Vagina (tissue), 2 donors: Measurements from ENCODE around the gene GPR17. TPM values are rescaled to one million over a fixed set of nuclear protein-coding genes. Genes with fewer than 3 reads are reported as not detected.

ENCODE experiments used
- DNase-seq, 2 donors: peaks; one replicate each; pipeline ENCODE4 v3.0.0-alpha.2; 2017; ENCODE audit errors: extremely low spot score in 2 of 2
- H3K27ac ChIP-seq: fragments of 200-600 bp; sonication (generic); one replicate; pipeline ENCODE4 v1.5.1; 2019
- H3K27me3 ChIP-seq: fragments of 200-600 bp; sonication (generic); one replicate; pipeline ENCODE4 v1.5.1; 2019
- H3K36me3 ChIP-seq, 2 donors: fragments of 200-600 bp; sonication (generic); one replicate each; pipeline ENCODE4 v1.5.1; 2017 to 2019
- H3K4me1 ChIP-seq: fragments of 200-600 bp; sonication (generic); one replicate; pipeline ENCODE4 v1.5.1; 2019
- H3K4me3 ChIP-seq, 2 donors: fragments of 200-600 bp; sonication (generic); 1 replicate in 1 of 2; 2 replicates in 1 of 2; pipeline ENCODE4 v1.5.1; 2016 to 2019
- H3K9me3 ChIP-seq: fragments of 200-600 bp; sonication (generic); one replicate; pipeline ENCODE4 v1.5.1; 2019
- POLR2A ChIP-seq, 2 donors: fragments of 450-650 bp; IDR thresholded peaks; one replicate each; pipeline ENCODE4 v1.6.1; 2017; ENCODE audit warnings: antibody characterized with exemption in 2 of 2, mild to moderate bottlenecking in 2 of 2, moderate library complexity in 2 of 2
- POLR2AphosphoS5 ChIP-seq, 2 donors: sonication (generic); formaldehyde crosslinking; IDR thresholded peaks; one replicate each; pipeline ENCODE4 v1.9.0; 2017; ENCODE audit warnings: antibody characterized with exemption in 2 of 2, mild to moderate bottlenecking in 2 of 2, low read depth in 1 of 2; ENCODE audit not compliant: insufficient read depth in 1 of 2
- intact Hi-C: fragments of 100-400 bp; cut with DNase I; formaldehyde crosslinking; loops from one replicate; pipeline ENCODE4 v1.15.1; 2023
- total RNA-seq: library from RNA; depleted of rRNA; stranded (reverse); fragments of >200 nt; gene quantifications from one replicate; pipeline ENCODE4 v1.2.3, GENCODE V29; 2016
- TF ChIP-seq, protein P1 (sequence below), 3 experiments: fragments of 450-650 bp in 2 of 3; fragments of 200-600 bp in 1 of 3; sonication (generic) in 1 of 3; IDR thresholded peaks; one replicate each; pipeline ENCODE4 v1.5.1; 2017 to 2019; ENCODE audit warnings: antibody characterized with exemption in 3 of 3, mild to moderate bottlenecking in 2 of 3, moderate library complexity in 2 of 3

Gene GPR17
- total RNA-seq, 1 donor from 2014 or later, result not detected

DNA sequence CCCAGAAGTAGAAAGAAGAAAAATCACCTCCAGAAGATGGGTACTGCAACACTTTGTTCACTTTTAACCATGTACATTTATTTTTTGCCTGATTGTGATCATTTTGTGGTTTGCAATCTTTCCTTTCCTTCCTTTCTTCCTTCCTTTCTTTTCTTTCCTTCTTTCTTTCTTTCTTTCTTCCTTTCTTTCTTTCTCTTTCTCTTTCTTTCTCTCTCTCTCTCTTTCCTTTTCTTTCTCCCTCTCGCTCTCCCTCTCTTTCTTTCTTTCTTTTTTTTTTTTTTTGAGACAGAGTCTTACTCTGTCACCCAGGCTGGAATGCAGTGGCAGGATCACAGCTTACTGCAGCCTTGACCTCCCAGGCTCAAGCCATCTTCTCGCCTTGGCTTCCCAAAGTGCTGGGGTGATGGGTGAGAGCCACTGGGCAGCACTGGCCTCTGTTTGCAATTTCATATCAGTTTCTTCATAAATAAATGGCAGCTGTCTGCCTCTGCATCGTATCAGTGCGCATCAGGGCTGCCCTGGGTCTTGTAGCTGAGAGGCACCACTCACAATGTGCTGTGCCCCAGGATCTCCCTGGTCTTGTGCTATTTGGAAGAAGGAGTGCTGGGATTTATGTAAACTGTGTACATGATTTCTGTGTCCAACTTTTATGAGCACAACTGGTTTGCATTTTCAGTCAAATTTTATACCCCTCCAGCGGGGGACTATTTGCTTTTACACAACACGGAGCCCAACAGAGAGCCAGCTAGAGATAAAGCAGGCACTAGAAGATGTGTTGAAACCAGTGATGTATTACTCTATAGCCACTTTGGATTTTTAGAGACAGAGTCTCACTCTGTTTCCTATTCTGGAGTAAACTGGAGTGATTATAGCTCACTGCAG lies 36.3 kb downstream of the GPR17 start:
- Histone ChIP-seq H3K4me3 (no peak overlapping the region), H3K27ac (no peak overlapping the region), H3K9me3 (no peaks in the 10 kb centered on the region), H3K36me3 (no peaks in the 10 kb centered on the region), H3K27me3 (no peaks in the 10 kb centered on the region), H3K4me1 (peaks cover 12% of the 10 kb centered on the region)
- no peak for DNase-seq
- intact Hi-C loops, result no loop called here
- TF ChIP-seq POLR2A (IDR thresholded peaks at IDR 0.05), result no peak
- no peak for TF ChIP-seq POLR2AphosphoS5 (IDR thresholded peaks at IDR 0.05; ENCODE audit: insufficient read depth in 1 of 2, low read depth in 1 of 2)
- TF ChIP-seq, protein P1, sequence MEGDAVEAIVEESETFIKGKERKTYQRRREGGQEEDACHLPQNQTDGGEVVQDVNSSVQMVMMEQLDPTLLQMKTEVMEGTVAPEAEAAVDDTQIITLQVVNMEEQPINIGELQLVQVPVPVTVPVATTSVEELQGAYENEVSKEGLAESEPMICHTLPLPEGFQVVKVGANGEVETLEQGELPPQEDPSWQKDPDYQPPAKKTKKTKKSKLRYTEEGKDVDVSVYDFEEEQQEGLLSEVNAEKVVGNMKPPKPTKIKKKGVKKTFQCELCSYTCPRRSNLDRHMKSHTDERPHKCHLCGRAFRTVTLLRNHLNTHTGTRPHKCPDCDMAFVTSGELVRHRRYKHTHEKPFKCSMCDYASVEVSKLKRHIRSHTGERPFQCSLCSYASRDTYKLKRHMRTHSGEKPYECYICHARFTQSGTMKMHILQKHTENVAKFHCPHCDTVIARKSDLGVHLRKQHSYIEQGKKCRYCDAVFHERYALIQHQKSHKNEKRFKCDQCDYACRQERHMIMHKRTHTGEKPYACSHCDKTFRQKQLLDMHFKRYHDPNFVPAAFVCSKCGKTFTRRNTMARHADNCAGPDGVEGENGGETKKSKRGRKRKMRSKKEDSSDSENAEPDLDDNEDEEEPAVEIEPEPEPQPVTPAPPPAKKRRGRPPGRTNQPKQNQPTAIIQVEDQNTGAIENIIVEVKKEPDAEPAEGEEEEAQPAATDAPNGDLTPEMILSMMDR (IDR thresholded peaks at IDR 0.05), result no peak

DNA sequence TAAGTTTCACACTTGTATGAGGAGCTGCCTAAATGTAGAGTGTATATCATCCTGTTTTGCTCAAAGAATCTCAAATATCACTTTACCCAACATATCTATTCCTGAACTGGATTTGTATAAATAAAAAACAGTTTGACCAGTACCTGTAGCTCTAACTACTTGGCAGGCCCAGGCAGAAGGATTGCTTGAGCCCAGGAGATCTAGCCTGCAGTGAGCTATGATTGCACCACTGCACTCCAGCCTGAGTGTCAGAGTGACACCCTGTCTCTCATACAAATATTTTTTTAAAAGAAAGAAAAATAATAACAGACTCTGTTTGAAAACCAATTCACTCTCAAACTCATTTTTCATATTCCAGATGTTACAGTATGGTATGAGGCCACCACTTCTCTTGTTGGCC lies 37.1 kb downstream of the GPR17 start:
- Histone ChIP-seq H3K36me3 (no peaks in the 10 kb centered on the region), H3K9me3 (no peaks in the 10 kb centered on the region), H3K27ac (no peak overlapping the region), H3K4me1 (peaks cover 12% of the 10 kb centered on the region), H3K4me3 (no peak overlapping the region), H3K27me3 (no peaks in the 10 kb centered on the region)
- TF ChIP-seq POLR2A (IDR thresholded peaks at IDR 0.05) (no peak), POLR2AphosphoS5 (IDR thresholded peaks at IDR 0.05; ENCODE audit: insufficient read depth in 1 of 2, low read depth in 1 of 2) (no peak)
- TF ChIP-seq, protein P1 (IDR thresholded peaks at IDR 0.05), result no peak
- no peak for DNase-seq
- intact Hi-C loops, result no loop called here

GRCh38 chr2:127683757-127684156 lies 37.8 kb downstream of the GPR17 start:
- no peaks in the 10 kb centered on the region for H3K9me3 ChIP-seq
- H3K36me3 ChIP-seq, result no peaks in the 10 kb centered on the region
- H3K4me1 ChIP-seq, result peaks cover 12% of the 10 kb centered on the region
- DNase-seq, result no peak
- H3K27ac ChIP-seq, result no peak overlapping the region
- TF ChIP-seq POLR2AphosphoS5 (IDR thresholded peaks at IDR 0.05; ENCODE audit: insufficient read depth in 1 of 2, low read depth in 1 of 2), result no peak
- TF ChIP-seq, protein P1 (IDR thresholded peaks at IDR 0.05), result no peak
- TF ChIP-seq POLR2A (IDR thresholded peaks at IDR 0.05), result no peak
- H3K4me3 ChIP-seq, result no peak overlapping the region
- intact Hi-C loops, result no loop called here
- no peaks in the 10 kb centered on the region for H3K27me3 ChIP-seq

DNA sequence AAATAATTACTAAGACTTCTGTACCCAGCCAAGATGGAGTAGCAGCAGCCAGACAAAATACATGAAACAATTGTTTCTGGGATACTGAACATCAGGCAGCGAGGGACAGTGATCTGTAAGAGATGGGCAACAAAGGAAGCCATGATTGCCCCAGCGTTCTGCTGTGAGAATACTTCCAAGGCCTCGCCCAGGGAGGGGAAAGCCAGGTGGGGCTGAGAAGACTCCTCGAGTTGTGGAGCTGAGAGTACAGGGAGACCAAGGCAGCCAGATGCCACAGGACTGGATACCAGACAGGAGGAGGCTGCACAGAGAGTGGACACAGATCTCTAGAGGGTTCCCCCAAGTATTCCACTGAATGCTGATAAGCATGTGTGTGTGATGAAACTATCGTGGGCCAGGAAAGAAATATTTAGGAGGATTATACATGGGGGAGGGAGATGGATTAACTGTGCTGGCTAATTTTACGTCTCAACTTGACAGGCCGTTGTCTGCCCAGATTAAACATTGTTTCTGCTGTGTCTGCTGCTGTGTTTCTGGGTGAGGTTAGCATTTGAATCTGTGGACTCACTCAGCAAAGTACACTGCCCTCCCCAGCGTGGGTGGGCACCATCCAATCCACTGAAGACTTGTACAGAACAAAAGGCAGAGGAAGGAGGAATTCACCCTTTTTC lies 39.6 kb downstream of the GPR17 start:
- Histone ChIP-seq H3K9me3 (peaks cover under 1% of the 10 kb centered on the region), H3K27ac (no peak overlapping the region), H3K4me3 (no peak overlapping the region), H3K4me1 (peaks cover 12% of the 10 kb centered on the region), H3K27me3 (no peaks in the 10 kb centered on the region), H3K36me3 (no peaks in the 10 kb centered on the region)
- TF ChIP-seq, protein P1 (IDR thresholded peaks at IDR 0.05), result no peak
- TF ChIP-seq POLR2A (IDR thresholded peaks at IDR 0.05) (no peak), POLR2AphosphoS5 (IDR thresholded peaks at IDR 0.05; ENCODE audit: insufficient read depth in 1 of 2, low read depth in 1 of 2) (no peak)
- intact Hi-C loops, result no loop called here
- DNase-seq, result no peak

GRCh38 chr2:127688405-127688804 lies 42.5 kb downstream of the GPR17 start:
- no peak for DNase-seq
- TF ChIP-seq, protein P1 (IDR thresholded peaks at IDR 0.05), result no peak
- TF ChIP-seq POLR2AphosphoS5 (IDR thresholded peaks at IDR 0.05; ENCODE audit: insufficient read depth in 1 of 2, low read depth in 1 of 2) (no peak), POLR2A (IDR thresholded peaks at IDR 0.05) (no peak)
- intact Hi-C loops, result no loop called here
- H3K27ac ChIP-seq, result no peak overlapping the region
- H3K4me1 ChIP-seq, result no peaks in the 10 kb centered on the region
- H3K9me3 ChIP-seq, result peaks cover 8% of the 10 kb centered on the region
- no peaks in the 10 kb centered on the region for H3K36me3 ChIP-seq
- H3K27me3 ChIP-seq, result no peaks in the 10 kb centered on the region
- no peak overlapping the region for H3K4me3 ChIP-seq
